IPS DF 4.7 (cell line): ENCODE measurements around the gene ZNF106.
A peak's percentile ranks its signal among the peaks of the same experiment; 100 is the strongest.

ENCODE experiments used
- DNase-seq: peaks from one replicate; pipeline ENCODE4 v3.0.0-alpha.2; 2013; ENCODE audit warnings: low spot score; ENCODE audit errors: extremely low read depth

The ZNF106 gene

DNA sequence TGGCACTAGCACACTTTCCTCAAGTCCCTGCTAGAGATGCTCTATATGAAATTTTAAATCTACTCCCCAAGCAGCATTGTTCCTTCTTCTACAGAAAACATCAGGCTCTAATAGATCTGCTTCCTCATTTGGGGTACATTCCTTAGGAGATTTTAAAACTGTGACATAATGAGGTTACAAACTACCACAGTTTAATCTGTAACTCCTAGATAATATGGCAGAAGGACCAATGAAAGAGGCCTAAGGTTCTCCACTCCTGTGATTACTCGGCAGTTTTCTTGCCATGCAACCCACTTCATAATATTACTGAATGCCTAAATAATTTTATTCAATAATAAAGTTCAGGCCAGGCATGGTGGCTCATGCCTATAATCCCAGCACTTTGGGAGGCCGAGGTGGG, 16.1 kb downstream of the ZNF106 start:
- no peak for DNase-seq

DNA sequence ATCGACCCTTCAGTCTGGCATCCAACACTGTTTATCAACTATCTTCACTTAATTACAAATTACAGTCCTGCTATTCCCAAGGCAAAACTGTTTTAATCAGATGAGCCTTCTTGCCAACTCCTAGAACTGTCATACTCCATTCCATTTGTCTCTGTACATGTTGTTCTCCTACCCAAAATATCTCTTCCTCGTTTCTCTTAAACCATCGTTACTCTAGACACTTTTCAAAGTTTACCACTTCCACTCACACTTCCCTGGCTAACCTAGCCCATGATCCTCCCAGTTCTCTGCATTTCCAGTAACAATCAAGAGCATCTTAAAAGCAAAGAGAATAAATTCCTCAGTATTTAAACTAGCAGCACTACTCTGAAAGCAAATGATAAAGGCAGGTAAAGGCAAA, 19.9 kb downstream of the ZNF106 start:
- DNase-seq, result no peak

DNA sequence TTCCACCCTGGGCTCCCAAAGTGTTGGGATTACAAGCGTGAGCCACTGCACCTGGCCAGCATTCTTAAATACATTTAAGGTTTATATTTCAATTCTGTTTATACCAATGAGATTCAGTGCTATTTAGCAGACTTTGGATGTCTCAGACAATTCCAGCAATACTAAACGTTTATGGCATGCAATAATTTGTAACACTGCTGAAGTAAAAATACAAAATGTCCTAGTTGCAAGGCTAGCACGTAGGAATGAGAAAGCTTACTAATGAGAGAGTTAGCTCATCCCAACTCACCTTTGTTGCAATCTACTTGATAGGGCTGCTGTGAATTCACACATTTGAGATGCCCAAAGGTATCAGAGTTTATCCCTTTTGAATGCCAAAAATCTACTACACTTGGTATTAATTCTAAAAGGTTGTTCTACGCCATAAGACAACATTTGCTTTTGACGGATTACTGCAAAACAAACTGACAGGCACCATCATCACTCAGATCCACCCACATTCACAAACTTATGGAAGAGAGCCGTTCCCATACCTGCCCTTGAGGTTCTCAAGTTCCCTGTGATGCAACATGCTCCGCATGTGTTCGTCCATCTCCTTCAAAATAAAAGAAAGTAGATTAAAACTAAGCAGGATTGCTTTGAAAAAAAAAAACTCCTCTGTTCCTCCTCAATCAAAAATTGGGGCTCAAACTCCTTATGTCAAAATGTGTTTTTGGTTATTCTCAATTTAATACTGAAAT, 25.3 kb downstream of the ZNF106 start:
- DNase-seq, result no peak

DNA sequence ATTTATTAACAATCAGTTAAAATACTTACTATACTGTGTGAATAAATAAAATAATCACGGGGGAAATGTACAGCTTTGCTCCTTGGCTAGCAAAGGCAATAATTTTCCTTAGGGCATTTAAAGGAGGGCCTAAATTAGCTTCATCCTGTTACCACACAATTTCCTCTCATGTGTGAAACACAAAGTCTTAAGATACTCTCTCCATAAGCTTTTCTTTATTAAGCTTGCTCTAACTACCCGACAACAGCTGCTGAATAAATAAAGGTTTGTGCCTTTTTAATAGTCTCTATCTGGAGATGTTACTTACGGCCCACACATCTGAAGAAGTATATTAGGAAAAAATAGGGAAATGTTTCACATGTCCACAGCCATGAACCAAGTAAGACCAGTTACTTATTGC, 29.7 kb downstream of the ZNF106 start:
- no peak for DNase-seq

DNA sequence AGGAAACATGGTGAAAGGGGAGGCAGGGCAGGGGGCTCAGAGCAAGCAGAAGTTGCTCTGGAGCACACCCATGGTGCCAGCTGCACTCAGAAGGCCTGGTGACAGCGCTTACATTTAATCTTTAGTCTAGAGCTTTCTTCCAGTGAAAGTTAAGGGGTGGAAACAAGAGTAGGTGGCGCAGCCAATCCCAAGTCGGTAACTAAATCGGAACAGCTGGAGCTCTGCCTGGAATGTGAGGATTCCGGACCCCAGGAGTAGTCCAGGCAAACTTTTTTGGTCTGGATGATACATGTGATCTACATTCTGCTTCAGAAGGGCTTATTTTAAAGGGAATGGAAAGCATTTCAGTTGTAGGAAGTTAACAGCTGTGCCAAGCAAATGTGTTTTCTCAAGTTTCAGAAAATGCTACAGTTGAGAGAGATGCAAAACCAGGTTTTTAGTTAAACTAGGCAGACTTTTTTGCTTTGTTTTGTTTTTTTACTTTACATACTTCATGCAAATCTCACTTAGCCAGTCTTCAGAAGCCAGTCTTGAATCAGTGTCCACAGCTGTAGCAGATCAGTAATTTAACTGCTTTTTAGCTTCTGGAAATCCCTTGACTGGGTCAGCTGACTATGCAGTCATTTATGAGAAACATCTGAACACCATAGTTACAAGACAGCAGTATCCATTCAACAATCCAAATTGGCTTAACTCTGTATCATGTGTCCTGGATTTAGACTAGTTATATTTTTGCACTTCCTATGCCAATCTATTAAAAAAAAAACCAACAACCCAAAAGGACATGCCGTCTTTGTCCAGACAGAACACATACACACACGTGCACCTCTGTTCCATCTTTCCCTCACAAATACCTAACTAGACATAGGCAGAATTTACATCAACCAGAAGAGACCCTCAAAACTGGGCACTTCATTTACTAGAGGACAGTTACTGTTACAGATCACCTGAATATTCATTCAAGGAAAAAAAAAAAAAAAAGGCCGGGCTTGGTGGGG, 33.2 kb downstream of the ZNF106 start:
- peak; percentile 83 for DNase-seq

DNA sequence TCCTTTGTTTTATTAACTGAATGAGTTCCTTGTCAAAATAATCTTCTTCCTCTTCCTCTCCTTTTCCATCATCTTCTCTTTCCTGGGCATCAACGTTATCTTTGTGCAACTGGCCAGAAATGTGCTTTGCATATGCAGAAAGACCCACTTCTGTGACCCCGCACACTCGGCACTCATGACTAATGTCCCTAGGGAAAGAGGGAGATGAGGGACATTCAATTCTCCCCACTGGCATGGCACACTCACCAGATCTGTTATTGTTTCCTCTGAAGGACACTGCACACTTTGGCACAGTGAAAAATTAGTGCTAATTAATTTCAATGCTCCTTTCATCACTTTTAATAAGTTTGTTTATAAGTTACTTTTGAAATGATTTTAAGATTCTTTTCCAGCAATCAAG, 34.0 kb downstream of the ZNF106 start:
- DNase-seq, result no peak

DNA sequence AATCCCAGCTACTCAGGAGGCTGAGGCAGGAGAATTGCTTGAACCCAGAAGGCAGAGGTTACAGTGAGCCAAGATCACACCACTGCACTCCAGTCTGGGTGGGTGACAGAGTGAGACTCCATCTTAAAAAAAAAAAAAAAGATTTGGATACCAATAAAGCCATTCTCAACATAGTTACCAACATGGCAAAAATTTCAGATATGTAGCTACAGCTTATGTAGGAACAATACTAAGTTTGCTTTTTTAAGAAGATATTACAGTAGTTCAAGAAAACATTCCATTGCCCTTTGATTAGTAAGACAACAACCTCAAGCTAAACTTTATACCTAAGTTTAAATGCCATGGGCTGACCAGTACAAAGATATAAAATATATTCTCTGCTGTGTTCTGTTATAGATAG, 34.4 kb downstream of the ZNF106 start:
- DNase-seq, result no peak

DNA sequence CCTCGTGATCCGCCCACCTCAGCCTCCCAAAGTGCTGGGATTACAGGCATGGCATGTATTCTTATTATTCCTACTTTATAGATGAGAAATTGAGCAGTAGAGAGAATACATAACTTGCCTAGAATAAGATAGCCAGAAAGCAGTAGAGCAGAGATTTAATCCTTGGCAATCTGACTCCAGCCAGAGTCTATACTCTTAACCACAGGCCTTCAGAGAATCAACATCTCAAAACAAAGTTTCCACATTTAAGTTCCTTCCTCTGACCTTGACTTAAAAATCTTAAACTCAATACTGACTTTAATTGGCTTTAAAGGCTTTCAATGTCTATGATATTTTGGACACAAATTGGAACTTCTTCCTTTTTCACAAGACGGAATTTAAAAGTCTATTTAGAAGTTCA, 37.1 kb downstream of the ZNF106 start:
- DNase-seq, result no peak

DNA sequence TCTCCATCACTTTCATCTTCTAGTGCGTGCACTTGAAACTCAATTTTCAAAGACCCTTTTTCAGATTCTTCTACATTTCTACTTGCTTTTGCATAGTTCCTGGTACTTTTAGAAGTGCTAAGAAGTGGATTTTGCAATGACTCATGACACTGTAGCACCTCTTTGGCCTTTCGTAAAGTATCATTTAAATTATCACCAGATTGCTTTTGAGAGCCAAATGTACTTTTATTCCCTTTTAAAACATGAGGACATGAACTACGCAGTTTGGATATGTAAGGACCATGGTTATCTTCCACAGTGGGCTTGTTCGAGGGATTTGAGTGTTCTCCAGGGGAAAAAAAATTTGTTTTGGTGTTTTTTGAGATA, 40.5 kb downstream of the ZNF106 start:
- no peak for DNase-seq

DNA sequence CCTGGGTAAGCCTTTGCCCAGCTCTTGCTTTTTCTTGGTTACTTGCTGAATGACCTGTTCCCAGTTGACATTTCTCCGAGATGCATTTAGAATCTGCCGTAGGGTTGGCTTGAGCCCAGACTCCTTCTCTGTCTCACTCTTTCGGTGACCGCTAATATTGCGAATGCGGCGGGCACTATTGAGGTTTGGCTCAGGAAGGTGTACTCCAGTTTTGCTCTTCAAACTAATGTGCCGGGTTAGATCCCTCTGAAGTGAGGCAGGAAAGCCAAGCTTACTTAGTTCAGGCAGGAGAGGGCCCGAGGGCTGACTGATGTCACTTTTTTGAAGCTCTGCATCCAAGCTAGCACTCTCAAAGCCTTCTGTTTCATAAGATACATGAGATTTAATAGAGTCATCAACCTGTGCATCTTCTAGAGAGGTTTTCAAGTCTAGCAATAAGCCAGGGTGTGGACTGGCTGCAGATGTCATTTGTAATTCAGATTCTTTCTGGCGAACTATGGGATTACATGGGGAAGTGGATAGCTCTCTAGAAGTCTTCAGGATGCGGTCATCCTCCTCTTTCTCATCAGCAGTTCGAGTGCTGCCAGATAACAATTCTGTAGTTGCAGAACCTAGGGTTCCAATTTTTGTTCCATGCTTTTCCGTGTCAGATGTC, 41.0 kb downstream of the ZNF106 start:
- no peak for DNase-seq

DNA sequence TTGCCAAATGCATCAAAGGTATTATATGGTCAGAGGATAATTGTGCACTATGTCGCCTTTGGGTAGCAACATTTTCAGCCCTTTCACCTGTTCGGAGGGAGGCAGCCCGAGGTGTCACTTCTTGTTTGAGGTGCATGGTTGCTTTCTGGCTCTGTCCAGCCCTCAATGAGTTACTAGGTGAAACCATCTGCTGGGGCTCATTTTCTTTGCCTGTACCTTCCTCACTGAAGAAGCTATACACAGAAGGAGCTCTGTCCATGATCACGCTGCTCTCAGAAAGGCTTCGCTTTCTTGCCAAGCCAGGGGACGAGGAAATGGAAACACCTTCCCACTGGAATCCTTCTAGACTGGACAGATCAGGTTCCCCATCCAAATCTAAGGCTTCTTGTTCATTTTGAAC, 42.7 kb downstream of the ZNF106 start:
- no peak for DNase-seq

DNA sequence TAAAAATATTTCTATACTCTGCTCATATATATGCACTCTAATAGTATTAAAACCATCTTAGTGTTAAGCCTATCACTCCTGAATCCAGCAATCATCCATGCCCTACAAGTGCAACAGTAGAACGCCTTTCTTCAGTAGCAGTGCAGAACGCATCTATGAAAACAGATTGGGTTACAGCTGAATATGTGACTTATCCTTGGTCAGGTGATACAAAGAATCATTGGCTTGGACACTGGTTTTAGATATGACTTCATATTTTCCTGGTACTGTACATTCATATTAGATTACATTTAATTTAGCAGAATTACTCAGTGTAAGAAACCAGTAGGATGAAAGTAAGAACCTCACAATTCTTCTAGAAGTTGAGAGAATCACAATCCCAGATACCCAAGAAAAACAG, 43.3 kb downstream of the ZNF106 start:
- no peak for DNase-seq

DNA sequence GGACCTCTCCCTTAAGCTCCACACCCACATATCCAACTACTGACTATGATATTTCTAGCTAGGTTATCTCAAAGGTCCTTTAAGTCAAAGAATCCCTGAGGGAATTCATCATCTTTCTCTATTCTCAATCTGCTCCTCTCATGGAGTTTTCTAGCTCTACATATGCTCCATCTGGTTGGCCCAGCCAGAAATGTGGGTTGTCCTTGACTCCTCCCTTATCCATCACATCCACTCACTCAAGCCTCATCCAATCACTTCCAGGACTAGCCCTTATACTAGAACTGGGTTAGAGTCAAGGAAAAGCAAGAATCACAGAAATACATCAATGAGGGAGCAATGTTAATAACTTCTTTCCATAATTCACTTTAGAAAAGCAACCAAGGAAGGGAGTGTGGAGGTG, 45.4 kb downstream of the ZNF106 start:
- no peak for DNase-seq

DNA sequence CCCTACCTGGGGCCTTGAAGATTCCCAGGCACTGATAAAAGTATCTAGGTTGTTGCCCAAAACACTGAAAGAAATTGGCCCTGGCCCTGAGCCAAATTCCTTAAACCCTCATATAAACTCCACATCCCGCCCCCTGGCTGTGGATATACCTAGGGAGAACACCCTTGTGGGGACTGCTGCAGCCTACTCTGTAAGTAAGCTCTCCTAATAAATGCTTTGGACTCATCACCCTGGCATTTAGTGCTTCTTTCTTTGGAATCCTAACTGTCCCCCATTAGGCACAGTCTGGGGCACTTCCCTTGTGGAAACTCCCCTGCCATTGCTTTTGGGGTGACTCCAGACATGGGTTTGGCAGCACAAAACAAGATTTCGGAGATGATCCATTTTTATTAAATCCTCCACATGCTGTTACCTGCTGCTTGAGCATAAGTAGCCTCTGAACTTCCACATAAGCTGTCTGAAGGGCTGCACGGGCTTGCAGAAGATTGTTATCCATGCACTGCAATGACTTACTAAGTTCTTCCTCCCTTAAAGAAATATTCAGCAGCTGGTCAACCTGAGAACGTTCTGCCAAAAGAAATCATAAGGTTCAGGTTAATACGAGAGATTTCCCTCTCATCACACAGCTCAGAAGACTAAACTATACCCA, 46.4 kb downstream of the ZNF106 start:
- DNase-seq, result no peak

DNA sequence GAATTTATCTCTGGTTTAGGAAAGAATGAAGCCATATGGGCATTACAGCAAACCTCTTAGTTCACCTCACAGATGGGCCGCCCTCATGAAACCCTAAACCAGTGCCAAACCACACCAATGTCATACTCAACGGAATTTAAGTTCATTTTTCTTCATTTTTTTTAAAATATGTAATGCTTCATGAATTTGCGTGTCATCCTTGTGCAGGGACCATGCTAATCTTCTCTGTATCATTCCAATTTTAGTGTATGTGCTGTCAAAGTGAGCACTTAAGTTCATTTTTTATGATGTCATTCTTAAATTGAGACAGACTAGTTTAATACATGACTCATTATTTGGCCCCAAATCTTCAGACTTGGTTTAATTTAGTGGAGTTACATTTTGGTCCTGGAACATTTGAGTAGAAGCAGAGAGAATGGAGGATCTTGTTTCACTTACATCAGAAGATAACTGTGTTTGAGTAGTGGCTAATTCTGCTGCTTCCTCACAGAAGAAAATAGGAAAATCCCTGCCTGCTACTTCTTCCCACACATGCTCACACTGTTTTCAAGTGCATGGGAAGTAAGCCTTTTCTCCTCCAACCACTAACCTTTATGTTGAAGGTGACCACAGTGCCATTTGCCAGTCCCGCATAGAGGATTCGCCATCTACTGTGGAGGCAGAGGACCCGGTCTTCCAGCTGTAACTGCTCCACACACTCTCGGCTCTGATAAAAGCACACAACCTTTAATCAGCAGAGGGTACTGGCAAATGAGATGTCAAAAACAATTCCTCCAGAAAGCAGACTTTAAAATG, 63.3 kb downstream of the ZNF106 start:
- DNase-seq, result no peak

DNA sequence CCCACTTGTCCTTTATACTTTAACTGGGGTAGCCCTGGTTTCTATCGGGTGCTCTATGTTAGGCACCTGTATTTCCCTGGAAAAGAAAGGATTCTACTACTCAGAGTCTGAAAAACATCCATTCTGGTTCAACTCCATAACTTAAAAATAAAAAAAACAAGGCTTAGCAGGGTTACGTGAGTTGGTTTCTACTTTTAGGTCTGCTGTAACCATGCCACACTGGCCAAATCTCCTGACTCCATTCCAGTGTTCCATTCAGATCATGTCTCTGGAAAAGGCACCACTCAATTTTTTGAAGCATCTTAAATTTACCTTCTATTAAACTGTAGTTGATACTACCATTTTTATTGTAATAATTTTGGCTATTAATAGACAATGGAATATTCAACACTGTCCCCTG, 69.6 kb downstream of the ZNF106 start:
- DNase-seq, result no peak

DNA sequence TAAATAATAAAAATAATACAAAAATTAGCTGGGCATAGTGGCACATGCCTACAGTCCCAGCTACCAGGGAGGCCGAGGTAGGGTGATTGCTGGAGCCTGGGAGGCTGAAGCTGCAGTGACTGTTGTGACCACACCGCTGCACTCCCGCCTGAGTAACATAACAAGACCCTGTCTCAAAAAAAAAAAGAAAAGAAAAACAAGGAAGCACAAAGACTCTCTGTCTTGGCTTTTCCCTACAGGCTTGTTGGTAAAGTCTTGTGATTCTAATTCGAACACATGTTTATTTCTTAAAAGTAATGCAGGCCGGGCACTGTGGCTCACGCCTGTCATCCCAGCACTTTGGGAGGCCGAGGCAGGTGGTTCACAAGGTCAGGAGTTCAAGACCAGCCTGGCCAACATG, 71.6 kb downstream of the ZNF106 start:
- no peak for DNase-seq

DNA sequence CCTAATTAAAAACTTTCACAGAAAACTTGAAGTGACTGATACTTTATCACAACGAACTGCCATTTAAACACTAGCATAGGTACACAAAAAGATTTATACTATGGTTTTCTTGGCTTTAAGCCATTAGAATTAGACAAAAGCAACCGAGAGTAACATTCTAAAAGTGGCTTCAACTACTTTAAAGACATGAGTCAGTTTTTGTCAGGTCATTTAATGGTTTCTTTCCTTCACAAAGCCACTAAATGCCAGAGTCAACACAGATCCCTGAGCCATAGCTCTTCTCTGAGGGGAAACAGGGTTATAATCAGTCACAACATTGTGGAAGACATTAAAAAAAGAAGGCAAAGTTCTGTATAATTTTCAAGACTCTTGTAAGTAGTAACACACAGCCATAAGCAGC, 77.0 kb downstream of the ZNF106 start:
- no peak for DNase-seq

DNA sequence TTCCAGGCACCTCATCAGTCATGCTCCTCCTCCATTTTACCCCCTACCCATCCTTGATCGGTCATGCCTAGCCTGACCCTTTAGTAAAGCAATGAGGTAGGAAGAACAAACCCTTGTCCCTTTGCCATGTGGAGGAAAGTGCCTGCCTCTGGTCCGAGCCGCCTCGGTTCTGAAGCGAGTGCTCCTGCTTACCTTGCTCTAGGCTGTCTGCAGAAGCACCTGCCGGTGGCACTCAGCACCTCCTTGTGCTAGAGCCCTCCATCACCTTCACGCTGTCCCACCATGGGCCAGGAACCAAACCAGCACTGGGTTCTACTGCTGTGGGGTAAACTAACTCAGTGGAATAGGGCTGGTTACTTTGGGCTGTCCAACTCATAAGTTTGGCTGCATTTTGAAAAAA, 79.1 kb downstream of the ZNF106 start:
- no peak for DNase-seq

DNA sequence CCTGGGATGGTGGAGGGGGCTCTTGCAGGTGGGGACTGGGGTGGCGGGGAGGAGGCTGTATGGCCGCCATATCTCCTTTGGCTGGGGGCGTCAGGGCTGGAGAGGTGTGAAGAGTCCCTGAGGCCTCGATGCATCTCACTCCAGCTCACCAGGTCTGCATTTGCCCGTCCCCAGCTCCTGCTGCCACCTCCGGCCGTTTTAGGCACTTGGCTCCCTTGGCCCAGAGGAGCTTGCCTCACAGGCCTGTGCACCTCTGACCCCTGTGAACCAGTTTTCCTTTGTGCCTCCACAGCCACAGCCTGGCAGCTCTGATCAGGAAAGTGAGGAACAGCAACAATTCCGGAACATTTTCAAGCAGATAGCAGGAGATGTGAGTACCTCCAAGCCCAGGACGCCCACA, 81.9 kb downstream of the ZNF106 start:
- no peak for DNase-seq

DNA sequence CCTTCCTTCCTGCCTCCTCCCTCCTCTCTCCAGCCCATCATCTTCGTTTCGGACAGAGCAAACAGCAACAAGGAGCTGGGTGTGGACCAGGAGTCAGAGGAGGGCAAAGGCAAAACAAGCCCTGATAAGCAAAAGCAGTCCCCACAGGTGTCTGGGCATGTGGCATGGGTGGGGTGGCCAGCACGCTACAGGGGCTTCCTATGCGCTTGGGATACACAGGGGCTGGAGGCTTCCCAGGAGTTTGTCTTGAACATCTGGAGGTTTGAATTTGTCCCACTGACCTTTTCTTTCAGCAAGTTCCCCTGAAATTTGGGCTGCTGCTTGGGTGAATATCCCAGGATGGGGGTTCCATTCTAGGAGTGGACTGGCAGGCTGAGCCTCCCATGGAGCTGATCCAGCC, 82.8 kb downstream of the ZNF106 start:
- no peak for DNase-seq
